ENCODE results near the gene RHBDF1.
"Not testable (repeated sequence)": the region's sequence is repeated elsewhere in the genome, so short reads cannot be mapped to it uniquely, and the experiment has no call there.

RHBDF1 gene

DNA sequence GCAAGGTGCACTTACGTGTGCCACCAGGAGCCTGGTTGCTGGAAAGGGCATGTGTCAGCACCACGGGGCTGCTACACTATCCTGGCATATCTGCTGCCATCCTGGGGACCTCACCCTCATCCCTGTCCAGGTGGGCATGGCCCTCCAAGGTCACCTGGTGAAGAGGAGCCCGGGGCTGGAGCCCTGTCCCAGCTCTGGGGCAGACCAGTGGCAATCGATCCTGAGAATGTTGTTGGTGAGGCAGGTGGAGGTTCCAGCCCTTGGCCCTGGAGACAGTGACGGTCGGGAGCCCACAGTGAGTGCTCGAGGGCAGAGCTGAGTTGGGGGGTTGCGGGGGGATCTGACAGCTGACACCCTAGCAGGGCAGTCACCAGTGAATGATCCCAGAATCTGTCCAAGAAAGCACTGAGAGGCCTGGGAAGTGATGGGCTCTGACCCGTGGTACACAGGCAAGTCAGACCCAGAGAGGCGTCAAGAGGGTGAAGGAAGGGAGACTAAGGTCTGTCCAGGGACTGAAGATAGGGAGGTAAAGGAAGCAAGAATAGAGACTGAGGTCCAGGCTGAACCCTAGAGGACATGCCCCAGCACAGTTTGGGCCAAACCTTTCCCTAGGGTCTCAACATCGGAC, 36.6 kb downstream of the RHBDF1 start:
- no peak for DNase-seq (ENCODE audit: low spot score)

GRCh38 chr16:35011-35677, 37.3 kb downstream of the RHBDF1 start:
- DNase-seq (ENCODE audit: low spot score): no peak

- no peak for DNase-seq (ENCODE audit: low spot score)
Observed at GRCh38 chr16:34648-34987, 37.8 kb downstream of the RHBDF1 start.

GRCh38 chr16:33877-34647, 38.4 kb downstream of the RHBDF1 start:
- DNase-seq (ENCODE audit: low spot score): no peak

DNA sequence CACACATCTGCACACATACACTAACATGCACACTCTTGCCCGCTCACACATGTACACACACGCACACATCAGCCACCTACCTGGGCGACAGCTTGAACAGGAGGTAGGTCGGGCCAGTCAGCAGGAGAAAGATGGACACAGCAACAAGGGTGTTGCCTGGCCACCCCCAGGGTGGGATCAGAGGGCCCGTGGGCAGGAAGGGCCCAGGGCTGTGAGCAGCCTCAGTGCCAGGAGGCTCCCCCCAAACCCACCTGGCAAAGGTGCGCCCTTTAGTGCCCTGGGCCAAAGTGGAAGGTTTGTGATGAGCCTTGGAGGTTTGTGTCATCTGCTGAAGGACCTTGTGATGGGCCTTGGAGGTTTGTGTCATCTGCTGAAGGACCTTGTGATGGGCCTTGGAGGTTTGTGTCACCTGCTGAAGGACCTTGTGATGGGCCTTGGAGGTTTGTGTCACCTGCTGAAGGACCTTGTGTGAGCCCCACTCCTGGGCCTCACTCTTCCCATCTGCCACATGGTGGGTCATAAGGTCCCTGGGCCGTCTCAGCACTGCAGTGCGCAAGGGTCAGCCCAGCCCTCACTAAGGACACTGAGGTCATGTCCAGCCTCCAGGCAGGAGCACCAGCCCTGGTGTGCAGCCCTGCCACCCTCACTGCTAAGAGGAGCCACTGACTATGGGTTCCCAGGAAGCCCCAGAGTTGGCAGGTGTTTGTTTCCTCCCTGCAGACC, 39.1 kb downstream of the RHBDF1 start:
- not testable (repeated sequence) for DNase-seq (ENCODE audit: low spot score)

DNA sequence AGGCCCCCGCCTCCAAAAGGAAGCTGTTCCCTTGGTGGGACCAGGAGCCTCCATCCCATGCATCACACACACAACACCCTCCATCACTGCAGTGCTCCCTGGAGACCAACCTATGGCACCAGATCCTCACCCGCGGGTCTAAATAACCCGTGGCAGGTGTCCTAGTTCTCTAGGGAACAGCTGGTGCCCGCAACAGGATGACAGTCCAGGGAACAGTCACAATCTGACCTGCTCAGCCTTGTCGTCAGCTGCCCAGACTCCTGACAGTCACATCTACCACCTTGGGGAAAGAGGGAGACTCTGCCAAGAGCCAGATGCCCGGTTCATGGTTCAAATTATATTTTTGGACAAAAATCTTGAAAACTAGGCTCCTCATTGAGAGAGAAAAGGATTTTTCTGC, 41.8 kb downstream of the RHBDF1 start:
- not testable (repeated sequence) for DNase-seq (ENCODE audit: low spot score)

DNA sequence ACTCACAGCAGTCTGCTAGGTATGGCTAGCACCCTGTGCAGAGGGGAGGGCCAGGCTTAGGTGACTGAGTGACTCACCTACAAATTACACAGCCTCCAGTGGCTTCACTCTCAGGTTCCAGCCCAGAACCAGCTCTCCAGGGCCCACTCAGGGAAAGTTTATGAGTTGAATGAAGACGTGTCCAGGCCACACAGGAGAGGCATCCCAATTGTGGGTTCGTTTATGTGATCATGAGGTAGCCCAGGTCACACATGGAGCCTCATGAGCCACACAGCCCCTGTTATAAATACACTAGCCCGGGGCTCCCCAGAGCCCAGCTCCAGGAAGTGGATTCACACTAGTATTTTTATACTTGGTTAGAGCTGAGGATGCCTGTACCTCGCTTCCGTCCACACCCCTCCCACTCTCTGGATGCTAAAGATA, 46.5 kb downstream of the RHBDF1 start:
- not testable (repeated sequence) for DNase-seq (ENCODE audit: low spot score)

GRCh38 chr16:24151-24550, 48.3 kb downstream of the RHBDF1 start:
- DNase-seq (ENCODE audit: low spot score): not testable (repeated sequence)

- not testable (repeated sequence) for DNase-seq (ENCODE audit: low spot score)
Observed at GRCh38 chr16:20886-21285, 51.5 kb downstream of the RHBDF1 start.

DNA sequence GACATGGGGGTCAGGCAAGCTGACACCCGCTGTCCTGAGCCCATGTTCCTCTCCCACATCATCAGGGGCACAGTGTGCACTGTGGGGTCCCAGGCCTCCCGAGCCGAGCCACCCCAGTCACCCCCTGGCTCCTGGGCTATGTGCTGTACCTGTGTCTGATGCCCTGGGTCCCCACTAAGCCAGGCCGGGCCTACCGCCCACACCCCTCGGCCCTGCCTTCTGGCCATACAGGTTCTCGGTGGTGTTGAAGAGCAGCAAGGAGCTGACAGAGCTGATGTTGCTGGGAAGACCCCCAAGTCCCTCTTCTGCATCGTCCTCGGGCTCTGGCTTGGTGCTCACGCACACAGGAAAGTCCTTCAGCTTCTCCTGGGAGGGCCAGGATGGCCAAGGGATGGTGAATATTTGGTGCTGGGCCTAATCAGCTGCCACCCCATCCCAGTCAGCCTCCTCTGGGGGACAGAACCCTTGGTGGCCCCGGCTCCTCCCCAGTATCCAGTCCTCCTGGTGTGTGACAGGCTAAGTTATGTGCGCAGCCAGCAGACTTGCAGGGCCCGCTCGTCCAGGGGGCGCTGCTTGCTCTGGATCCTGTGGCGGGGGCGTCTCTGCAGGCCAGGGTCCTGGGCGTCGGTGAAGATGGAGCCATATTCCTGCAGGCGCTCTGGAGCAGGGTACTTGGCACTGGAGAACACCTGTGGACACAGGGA, 55.2 kb downstream of the RHBDF1 start:
- DNase-seq (ENCODE audit: low spot score): not testable (repeated sequence)

- DNase-seq (ENCODE audit: low spot score): not testable (repeated sequence)
Observed at GRCh38 chr16:10772-11171, 61.7 kb downstream of the RHBDF1 start.

- DNase-seq (ENCODE audit: low spot score): no peak
Observed at GRCh38 chr16:9903-10665, 62.3 kb downstream of the RHBDF1 start.

All from GM03348 (cell line).